ENCODE data around the gene TCHH.
A peak's percentile ranks its signal among the peaks of the same experiment; 100 is the strongest.
"Not testable (repeated sequence)": the region's sequence is repeated elsewhere in the genome, so short reads cannot be mapped to it uniquely, and the experiment has no call there.

The TCHH gene, protein sequence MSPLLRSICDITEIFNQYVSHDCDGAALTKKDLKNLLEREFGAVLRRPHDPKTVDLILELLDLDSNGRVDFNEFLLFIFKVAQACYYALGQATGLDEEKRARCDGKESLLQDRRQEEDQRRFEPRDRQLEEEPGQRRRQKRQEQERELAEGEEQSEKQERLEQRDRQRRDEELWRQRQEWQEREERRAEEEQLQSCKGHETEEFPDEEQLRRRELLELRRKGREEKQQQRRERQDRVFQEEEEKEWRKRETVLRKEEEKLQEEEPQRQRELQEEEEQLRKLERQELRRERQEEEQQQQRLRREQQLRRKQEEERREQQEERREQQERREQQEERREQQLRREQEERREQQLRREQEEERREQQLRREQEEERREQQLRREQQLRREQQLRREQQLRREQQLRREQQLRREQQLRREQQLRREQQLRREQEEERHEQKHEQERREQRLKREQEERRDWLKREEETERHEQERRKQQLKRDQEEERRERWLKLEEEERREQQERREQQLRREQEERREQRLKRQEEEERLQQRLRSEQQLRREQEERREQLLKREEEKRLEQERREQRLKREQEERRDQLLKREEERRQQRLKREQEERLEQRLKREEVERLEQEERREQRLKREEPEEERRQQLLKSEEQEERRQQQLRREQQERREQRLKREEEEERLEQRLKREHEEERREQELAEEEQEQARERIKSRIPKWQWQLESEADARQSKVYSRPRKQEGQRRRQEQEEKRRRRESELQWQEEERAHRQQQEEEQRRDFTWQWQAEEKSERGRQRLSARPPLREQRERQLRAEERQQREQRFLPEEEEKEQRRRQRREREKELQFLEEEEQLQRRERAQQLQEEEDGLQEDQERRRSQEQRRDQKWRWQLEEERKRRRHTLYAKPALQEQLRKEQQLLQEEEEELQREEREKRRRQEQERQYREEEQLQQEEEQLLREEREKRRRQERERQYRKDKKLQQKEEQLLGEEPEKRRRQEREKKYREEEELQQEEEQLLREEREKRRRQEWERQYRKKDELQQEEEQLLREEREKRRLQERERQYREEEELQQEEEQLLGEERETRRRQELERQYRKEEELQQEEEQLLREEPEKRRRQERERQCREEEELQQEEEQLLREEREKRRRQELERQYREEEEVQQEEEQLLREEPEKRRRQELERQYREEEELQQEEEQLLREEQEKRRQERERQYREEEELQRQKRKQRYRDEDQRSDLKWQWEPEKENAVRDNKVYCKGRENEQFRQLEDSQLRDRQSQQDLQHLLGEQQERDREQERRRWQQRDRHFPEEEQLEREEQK (N-terminal part only)

GRCh38 chr1:152115344-152115743, at the start of gene TCHH:
TCHH (minus strand) TSS chr1:152115444; CDS start chr1:152114080, 1,364 bp downstream.
- no peak for DNase-seq (ENCODE audit: extremely low read depth in 1 of 2, low read depth in 1 of 2)

DNA sequence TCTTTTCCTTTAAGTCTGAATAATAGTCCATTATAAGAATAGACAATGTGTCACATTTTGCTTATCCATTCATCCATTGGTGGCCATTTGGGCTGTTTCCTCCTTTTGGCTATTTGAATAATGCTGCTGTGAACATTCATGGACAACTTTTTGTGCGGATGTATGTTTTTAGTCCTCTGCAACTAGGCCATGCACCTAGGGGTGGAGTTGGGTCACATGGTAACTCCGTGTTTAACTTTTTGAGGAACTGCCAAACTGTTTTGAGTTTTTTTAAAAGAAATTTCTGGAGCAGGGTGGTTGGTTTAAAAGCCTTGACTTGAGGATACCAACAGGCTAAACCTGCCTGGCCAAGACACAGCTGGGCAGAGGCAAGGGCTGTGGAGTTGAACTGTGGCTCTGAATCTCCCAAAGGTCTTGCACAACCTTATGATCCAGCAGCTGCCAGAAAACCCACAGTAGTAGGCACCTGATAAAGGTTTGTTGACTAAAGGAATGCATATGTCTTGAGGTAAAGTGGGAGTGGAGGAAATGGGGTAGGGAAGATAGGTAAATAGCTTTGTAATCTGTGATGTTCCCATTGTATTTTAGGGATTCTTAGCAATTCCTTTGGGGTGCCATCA, 49.4 kb upstream of the TCHH start:
- no peak for DNase-seq (ENCODE audit: extremely low read depth in 1 of 2, low read depth in 1 of 2)

DNA sequence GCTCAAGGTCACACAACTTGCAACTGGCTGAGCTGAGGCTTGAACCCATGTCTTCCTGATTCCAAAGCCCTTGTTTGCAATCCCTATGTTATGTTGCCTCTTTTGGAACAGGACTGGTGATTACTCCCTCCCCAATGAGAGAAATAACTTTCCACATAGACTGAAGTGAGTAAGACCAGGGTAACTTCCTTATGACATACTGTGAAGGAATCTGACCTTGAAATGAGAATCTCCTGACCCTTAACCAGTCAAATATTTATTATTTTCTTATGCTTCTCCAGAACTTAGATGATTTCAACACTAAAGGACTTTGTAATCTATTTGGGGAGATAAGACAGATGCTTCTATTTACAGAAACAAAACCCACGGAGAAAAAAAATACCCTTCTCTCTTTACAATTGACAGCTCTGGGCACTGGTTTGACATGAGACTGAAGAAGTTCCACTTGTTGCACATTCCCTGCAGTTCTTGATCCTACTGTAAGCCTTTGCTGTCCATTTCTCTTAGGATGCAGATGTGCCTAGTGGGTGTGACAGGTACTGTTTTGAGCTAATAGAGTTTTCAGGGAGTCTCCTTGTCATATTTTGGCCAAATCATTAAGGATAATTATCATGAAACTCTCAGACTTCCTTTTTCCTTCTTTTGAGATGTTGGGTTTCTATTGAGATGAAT, 47.7 kb upstream of the TCHH start:
- no peak for DNase-seq (ENCODE audit: extremely low read depth in 1 of 2, low read depth in 1 of 2)

DNA sequence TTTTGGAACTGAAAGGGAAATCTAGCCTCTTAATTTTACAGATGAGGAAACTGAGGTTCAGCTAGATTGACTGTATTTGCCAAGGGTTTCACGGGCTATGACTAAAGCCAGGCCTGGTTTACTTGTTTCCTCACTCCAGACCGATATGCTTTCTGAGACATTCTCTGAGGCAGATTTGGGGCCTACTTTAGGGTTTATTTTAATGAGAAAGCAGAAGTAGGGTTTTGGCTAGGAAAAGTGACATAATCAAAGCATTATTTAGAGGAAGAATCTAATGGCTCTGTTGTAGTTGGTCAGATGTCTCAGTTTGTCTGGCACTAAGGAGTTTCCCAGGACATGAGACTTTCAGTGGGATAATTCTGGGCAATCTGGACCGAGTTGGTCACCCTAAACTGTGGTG, 45.3 kb upstream of the TCHH start:
- no peak for DNase-seq (ENCODE audit: extremely low read depth in 1 of 2, low read depth in 1 of 2)

- DNase-seq (ENCODE audit: extremely low read depth in 1 of 2, low read depth in 1 of 2): no peak
These were observed 43.9 kb upstream of the TCHH start, which contains the start of gene RPTN for GRCh38 chr1:152159144-152159543. RPTN (minus strand) TSS chr1:152159228; CDS start chr1:152157889, 1,339 bp downstream.

DNA sequence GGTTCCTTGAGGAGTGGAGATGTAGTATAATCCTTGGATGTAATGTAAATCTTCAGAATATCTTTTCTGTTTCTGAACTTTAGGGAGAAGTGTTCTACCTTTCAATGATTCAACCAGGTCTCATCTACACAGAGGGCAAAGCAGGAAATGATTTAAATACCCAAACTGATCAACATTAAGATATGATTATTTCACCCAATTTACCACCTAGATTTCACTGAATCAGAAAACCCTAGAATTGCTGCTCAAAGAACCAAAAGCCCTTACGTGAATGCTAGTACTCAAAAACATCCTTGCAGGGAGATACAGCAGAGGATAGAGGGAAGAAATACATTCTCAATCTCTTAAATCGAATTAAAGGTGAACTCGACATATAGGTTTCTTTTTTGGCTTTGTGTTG, 38.8 kb upstream of the TCHH start:
- DNase-seq (ENCODE audit: extremely low read depth in 1 of 2, low read depth in 1 of 2): no peak

GRCh38 chr1:152151646-152152045, 36.4 kb upstream of the TCHH start:
- DNase-seq (ENCODE audit: extremely low read depth in 1 of 2, low read depth in 1 of 2): no peak

GRCh38 chr1:152148981-152149380, 33.7 kb upstream of the TCHH start:
- no peak for DNase-seq (ENCODE audit: extremely low read depth in 1 of 2, low read depth in 1 of 2)

DNA sequence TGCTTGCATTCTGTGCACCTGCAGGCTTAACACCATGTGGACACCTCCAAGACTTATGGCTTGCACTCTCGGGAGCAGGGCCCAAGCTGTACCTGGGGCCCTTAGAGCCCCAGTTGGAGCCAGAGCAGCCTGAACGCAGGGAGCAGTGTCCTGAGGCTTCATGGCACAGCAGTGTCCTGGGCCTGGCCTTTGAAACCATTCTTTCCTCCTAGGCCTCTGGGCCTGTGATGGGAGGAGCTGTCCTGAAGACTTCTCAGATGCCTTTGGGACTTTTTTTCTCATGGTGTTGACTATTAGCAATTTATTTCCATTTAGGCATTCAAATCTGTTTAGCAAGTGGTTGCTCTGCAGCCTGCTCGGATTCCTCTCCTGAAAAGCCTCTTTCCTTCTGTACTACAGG, 32.8 kb upstream of the TCHH start:
- DNase-seq (ENCODE audit: extremely low read depth in 1 of 2, low read depth in 1 of 2): no peak

GRCh38 chr1:152145769-152146168, 30.5 kb upstream of the TCHH start:
- no peak for DNase-seq (ENCODE audit: extremely low read depth in 1 of 2, low read depth in 1 of 2)

DNA sequence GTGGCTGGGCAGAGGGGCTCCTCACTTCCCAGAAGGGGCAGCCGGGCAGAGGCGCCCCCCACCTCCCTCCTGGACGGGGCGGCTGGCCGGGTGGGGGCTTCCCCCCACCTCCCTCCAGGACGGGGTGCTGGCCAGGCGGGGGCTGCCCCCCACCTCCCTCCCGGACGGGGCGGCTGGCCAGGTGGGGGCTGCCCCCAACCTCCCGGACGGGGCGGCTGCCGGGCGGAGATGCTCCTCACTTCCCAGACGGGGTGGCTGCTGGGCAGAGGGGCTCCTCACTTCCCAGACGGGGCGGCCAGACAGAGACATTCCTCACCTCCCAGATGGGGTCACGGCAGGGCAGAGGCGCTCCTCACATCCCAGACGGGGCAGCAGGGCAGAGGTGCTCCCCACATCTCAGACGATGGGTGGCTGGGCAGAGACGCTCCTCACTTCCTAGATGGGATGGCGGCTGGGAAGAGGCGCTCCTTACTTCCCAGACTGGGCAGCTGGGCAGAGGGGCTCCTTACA, 29.5 kb upstream of the TCHH start:
- DNase-seq (ENCODE audit: extremely low read depth in 1 of 2, low read depth in 1 of 2): not testable (repeated sequence)

GRCh38 chr1:152143150-152143887, 28.1 kb upstream of the TCHH start:
- DNase-seq (ENCODE audit: extremely low read depth in 1 of 2, low read depth in 1 of 2): peak in 1 of 2 donors; percentile 55

GRCh38 chr1:152141971-152142584, 26.8 kb upstream of the TCHH start:
- DNase-seq (ENCODE audit: extremely low read depth in 1 of 2, low read depth in 1 of 2): no peak

- DNase-seq (ENCODE audit: extremely low read depth in 1 of 2, low read depth in 1 of 2): no peak
These were observed 22.0 kb upstream of the TCHH start for GRCh38 chr1:152137215-152137614.

DNA sequence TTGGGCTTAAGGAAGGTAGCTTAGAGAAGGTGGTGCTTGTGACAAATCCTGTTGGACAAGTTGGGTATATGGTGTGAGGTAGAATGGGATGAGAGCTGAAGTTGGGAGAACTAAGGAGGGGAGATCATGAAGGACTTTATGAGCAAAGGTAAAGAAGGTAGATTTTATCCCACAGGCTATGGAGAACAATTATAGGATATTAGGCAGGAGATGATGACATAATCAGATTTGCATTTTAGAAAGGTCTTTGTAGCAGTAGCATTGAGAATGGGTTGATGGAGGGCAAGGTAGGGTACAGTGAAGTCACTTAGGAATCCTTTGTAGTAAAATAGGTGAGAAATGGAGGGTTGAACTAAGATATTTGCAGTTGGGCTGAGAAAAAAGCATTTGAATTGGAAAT, 14.9 kb upstream of the TCHH start:
- no peak for DNase-seq (ENCODE audit: extremely low read depth in 1 of 2, low read depth in 1 of 2)

DNA sequence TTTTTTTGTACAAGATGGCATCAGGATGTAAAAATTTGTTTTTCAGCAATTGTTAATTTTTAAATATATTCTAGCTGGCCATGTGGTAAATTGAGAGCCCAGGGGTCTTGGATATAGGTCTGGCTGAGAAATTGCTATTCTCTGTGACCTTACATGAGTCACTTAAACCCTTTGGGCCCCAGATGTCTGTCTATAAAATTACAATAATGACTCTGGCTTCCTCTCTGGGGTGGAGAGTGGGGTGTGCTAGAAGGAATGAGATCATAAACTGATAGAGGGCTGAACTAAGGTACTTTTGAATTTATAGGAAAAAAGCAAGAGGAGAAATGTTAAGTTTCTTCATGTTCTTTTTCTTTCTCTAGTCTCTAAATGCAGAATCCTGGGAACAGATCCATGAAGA, 12.4 kb upstream of the TCHH start:
- DNase-seq (ENCODE audit: extremely low read depth in 1 of 2, low read depth in 1 of 2): no peak

DNA sequence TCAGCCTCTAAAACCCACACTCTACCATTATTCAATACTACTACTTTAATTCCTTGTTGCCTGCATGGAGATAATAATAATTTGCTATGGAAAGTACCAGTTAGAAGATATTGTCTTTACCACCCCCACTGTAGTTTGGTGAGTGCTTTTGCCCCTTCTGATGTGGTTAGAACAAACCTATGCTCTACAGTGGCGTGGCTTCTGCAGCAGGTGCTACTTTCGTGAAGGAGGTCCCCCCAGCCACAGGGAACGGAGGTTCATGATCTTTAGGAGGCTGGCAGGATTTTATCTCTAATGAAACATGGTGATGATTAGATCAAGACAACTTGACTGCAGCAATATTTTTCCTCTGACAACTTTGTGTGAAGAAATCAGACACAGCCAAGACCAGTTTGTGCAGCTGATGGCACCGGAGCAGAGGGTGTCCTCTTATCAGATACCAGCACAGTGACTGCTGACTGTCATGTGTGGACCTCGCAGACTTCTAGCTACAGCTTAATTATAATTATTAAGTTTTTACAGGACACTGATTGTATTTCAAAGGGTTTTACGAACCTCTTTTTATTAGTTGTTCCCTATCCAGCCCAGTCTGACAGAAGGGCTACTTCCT, 10.7 kb upstream of the TCHH start:
- no peak for DNase-seq (ENCODE audit: extremely low read depth in 1 of 2, low read depth in 1 of 2)

DNA sequence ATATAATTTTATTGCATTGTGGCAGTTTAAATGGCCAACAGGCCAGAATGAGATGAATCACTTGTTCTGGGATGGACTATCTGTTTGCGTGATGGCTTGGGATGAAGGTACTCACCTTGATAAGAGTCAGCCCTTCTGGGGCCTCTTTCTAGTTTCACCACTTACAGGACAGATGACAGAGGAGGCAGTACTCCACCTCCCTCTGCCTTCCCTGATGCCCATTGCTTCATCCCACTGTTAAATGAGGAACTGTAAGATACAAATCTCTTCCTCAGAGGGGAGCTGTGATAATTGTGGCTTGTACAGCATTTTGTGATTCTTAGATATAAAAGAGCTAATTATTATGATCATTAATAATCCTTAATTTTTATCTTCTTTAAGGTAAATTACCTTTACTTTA, 3.7 kb upstream of the TCHH start:
- DNase-seq (ENCODE audit: extremely low read depth in 1 of 2, low read depth in 1 of 2): no peak
